H9 (cell line): ENCODE results near the gene TRMT44. TPM values are rescaled to one million over a fixed set of nuclear protein-coding genes. Genes with fewer than 3 reads are reported as not detected.

Experiments
- DNase-seq: peaks from one replicate; pipeline ENCODE4 v3.0.0-alpha.2; 2017
- H2AFZ ChIP-seq: one replicate; pipeline ENCODE4 v1.6.1; 2013; ENCODE audit warnings: mild to moderate bottlenecking, low read length, control low read depth, moderate library complexity
- H2AK5ac ChIP-seq: 2 replicates; pipeline ENCODE4 v1.6.1; 2013; ENCODE audit warnings: low read length, control low read depth, mixed read lengths; ENCODE audit not compliant: insufficient read length
- H2BK120ac ChIP-seq: one replicate; pipeline ENCODE4 v1.6.1; 2013; ENCODE audit warnings: low read depth, mild to moderate bottlenecking, low read length, control low read depth, inconsistent platforms; ENCODE audit not compliant: poor library complexity, severe bottlenecking
- H2BK12ac ChIP-seq: 2 replicates; pipeline ENCODE4 v1.6.1; 2013; ENCODE audit warnings: low read length, control low read depth, mixed read lengths, low read depth; ENCODE audit not compliant: insufficient read length
- H2BK15ac ChIP-seq: 2 replicates; pipeline ENCODE4 v1.6.1; 2013; ENCODE audit warnings: low read depth, low read length, control low read depth
- H2BK20ac ChIP-seq: one replicate; pipeline ENCODE4 v1.6.1; 2013; ENCODE audit warnings: low read depth, mild to moderate bottlenecking, low read length, control low read depth, inconsistent platforms; ENCODE audit not compliant: poor library complexity, severe bottlenecking
- H2BK5ac ChIP-seq: 2 replicates; pipeline ENCODE4 v1.6.1; 2013; ENCODE audit warnings: low read length, control low read depth, mixed read lengths; ENCODE audit not compliant: insufficient read length
- H3K14ac ChIP-seq: 2 replicates; pipeline ENCODE4 v1.6.1; 2013; ENCODE audit warnings: low read length, control low read depth; ENCODE audit not compliant: insufficient read depth
- H3K18ac ChIP-seq: 2 replicates; pipeline ENCODE4 v1.6.1; 2013; ENCODE audit warnings: low read depth, mild to moderate bottlenecking, mixed read lengths, low read length, control low read depth; ENCODE audit not compliant: insufficient read length
- H3K23ac ChIP-seq: 2 replicates; pipeline ENCODE4 v1.6.1; 2013; ENCODE audit warnings: low read length, control low read depth, mixed read lengths, low read depth; ENCODE audit not compliant: insufficient read length
- H3K23me2 ChIP-seq: 2 replicates; pipeline ENCODE4 v1.6.1; 2013; ENCODE audit warnings: low read depth, mild to moderate bottlenecking, mixed read lengths, low read length, control low read depth; ENCODE audit not compliant: insufficient read length, poor library complexity, severe bottlenecking
- H3K27ac ChIP-seq: 2 replicates; pipeline ENCODE4 v1.5.1; 2013; ENCODE audit warnings: low read length, control low read depth, mixed read lengths, low read depth; ENCODE audit not compliant: insufficient read length
- H3K27me3 ChIP-seq: 2 replicates; pipeline ENCODE4 v1.6.1; 2013; ENCODE audit warnings: low read length, control low read depth, inconsistent platforms; ENCODE audit not compliant: insufficient read depth
- H3K4ac ChIP-seq: 2 replicates; pipeline ENCODE4 v1.6.1; 2013; ENCODE audit warnings: low read depth, mild to moderate bottlenecking, control low read depth, inconsistent platforms, low read length, moderate library complexity
- H3K4me1 ChIP-seq: 2 replicates; pipeline ENCODE4 v1.6.1; 2013; ENCODE audit warnings: low read length, control low read depth, inconsistent platforms; ENCODE audit not compliant: insufficient read depth
- H3K4me2 ChIP-seq: 2 replicates; pipeline ENCODE4 v1.6.1; 2013; ENCODE audit warnings: low read length, control low read depth, mixed read lengths; ENCODE audit not compliant: insufficient read length, insufficient read depth
- H3K56ac ChIP-seq: 2 replicates; pipeline ENCODE4 v1.6.1; 2013; ENCODE audit warnings: low read depth, mild to moderate bottlenecking, mixed read lengths, low read length, control low read depth; ENCODE audit not compliant: insufficient read length
- H3K79me1 ChIP-seq: 2 replicates; pipeline ENCODE4 v1.6.1; 2013; ENCODE audit warnings: low read depth, mild to moderate bottlenecking, moderate library complexity, low read length, control low read depth, inconsistent platforms; ENCODE audit not compliant: insufficient read depth, poor library complexity, severe bottlenecking
- H3K79me2 ChIP-seq: 2 replicates; pipeline ENCODE4 v1.6.1; 2013; ENCODE audit warnings: low read length, control low read depth, inconsistent platforms; ENCODE audit not compliant: insufficient read depth
- H3K9ac ChIP-seq: 2 replicates; pipeline ENCODE4 v1.6.1; 2013; ENCODE audit warnings: low read length, control low read depth, mixed read lengths; ENCODE audit not compliant: insufficient read length; ENCODE audit errors: extremely low read depth
- H3K9me3 ChIP-seq: one replicate; pipeline ENCODE4 v1.6.1; 2013; ENCODE audit warnings: low read depth, low read length, inconsistent platforms; ENCODE audit not compliant: control insufficient read depth
- H3T11ph ChIP-seq: one replicate; pipeline ENCODE4 v1.6.1; 2013; ENCODE audit warnings: mild to moderate bottlenecking, low read length, control low read depth, inconsistent platforms
- H4K20me1 ChIP-seq: one replicate; pipeline ENCODE4 v1.6.1; 2013; ENCODE audit not compliant: control insufficient read depth, insufficient read length, insufficient read depth
- H4K5ac ChIP-seq: 2 replicates; pipeline ENCODE4 v1.6.1; 2013; ENCODE audit warnings: low read depth, mild to moderate bottlenecking, mixed read lengths, low read length, control low read depth; ENCODE audit not compliant: insufficient read length
- H4K8ac ChIP-seq: replicated peaks from 2 replicates; pipeline ENCODE4 v1.6.1; 2013; ENCODE audit warnings: low read length, control low read depth, mixed read lengths, low read depth; ENCODE audit not compliant: insufficient read length
- H4K91ac ChIP-seq: 2 replicates; pipeline ENCODE4 v1.6.1; 2013; ENCODE audit warnings: low read depth, mild to moderate bottlenecking, moderate library complexity, mixed read lengths, low read length, control low read depth; ENCODE audit not compliant: insufficient read length
- H3K27ac Mint-ChIP-seq, 3 experiments: 2 replicates in 2 of 3; 3 replicates in 1 of 3; pipeline ENCODE4 v1.8.0; 2020 to 2021; ENCODE audit warnings: mixed read lengths in 3 of 3, mild to moderate bottlenecking in 1 of 3, moderate library complexity in 1 of 3
- H3K27me3 Mint-ChIP-seq: 2 replicates; pipeline ENCODE4 v1.8.0; 2021; ENCODE audit warnings: low read depth, mild to moderate bottlenecking, moderate library complexity, mixed read lengths
- H3K36me3 Mint-ChIP-seq, 3 experiments: 2 replicates in 2 of 3; 3 replicates in 1 of 3; pipeline ENCODE4 v1.8.0; 2020 to 2021; ENCODE audit warnings: low read depth in 3 of 3, mixed read lengths in 3 of 3; ENCODE audit not compliant: insufficient read depth in 1 of 3
- H3K4me1 Mint-ChIP-seq, 2 experiments: 2 replicates each; pipeline ENCODE4 v1.8.0; 2020; ENCODE audit warnings: mixed read lengths in 2 of 2
- H3K4me3 Mint-ChIP-seq, 2 experiments: 2 replicates in 1 of 2; 3 replicates in 1 of 2; pipeline ENCODE4 v1.8.0; 2020 to 2021; ENCODE audit warnings: mild to moderate bottlenecking in 2 of 2, mixed read lengths in 2 of 2, moderate library complexity in 1 of 2
- H3K9me3 Mint-ChIP-seq, 2 experiments: 2 replicates in 1 of 2; 3 replicates in 1 of 2; pipeline ENCODE4 v1.8.0; 2020; ENCODE audit warnings: mild to moderate bottlenecking in 2 of 2, mixed read lengths in 2 of 2, moderate library complexity in 1 of 2
- CTCF ChIP-seq: fragments of 200-600 bp; sonication (generic); conservative IDR thresholded peaks from 3 replicates; pipeline ENCODE4 v1.8.0; 2021; ENCODE audit warnings: antibody characterized with exemption, mild to moderate bottlenecking
- WGBS: extraction: QIAGEN DNeasy Blood & Tissue Kit; methylation state at CpG from one replicate; pipeline ENCODE4 v1.1.7; 2013; ENCODE audit warnings: missing lambda C conversion rate, low lambda C conversion rate, mixed read lengths; ENCODE audit not compliant: insufficient read length; ENCODE audit errors: extremely low coverage; 5-methylcytosine and 5-hydroxymethylcytosine counted together
- total RNA-seq: library from RNA; stranded (reverse); gene quantifications from 2 replicates; pipeline ENCODE4 v1.2.1, GENCODE V29; 2021

Gene TRMT44
- total RNA-seq, 1 experiment from 2014 or later: 22.8 TPM

GRCh38 chr4:8401665-8402064 is 38.9 kb upstream of the TRMT44 start:
- Histone ChIP-seq H4K20me1 (no peaks in the 10 kb centered on the region), H4K5ac (no peak overlapping the region), H4K91ac (no peak overlapping the region), H2AK5ac (no peak overlapping the region), H3K23me2 (no peaks in the 10 kb centered on the region), H3K9me3 (no peaks in the 10 kb centered on the region), H3T11ph (no peak overlapping the region), H2BK12ac (no peak overlapping the region), H3K4me2 (no peak overlapping the region), H2BK20ac (no peak overlapping the region), H3K56ac (no peak overlapping the region), H3K4ac (no peak overlapping the region), H3K79me2 (no peaks in the 10 kb centered on the region), H4K8ac (no peak overlapping the region), H2BK120ac (no peak overlapping the region), H3K23ac (no peak overlapping the region), H2BK5ac (no peak overlapping the region), H3K14ac (no peak overlapping the region; the same call in 1 of the 2 replicates), H3K9ac (no peak overlapping the region), H3K18ac (no peak overlapping the region), H2BK15ac (no peak overlapping the region), H3K27me3 (no peaks in the 10 kb centered on the region), H3K79me1 (no peaks in the 10 kb centered on the region), H3K4me1 (peaks cover 3% of the 10 kb centered on the region; the same call in 1 of the 2 replicates), H2AFZ (no peak overlapping the region), H3K27ac (no peak overlapping the region)
- TF ChIP-seq CTCF: no peak
- Mint-ChIP-seq H3K4me1 (peaks cover 14 to 20% of the 10 kb centered on the region in 2 experiments), H3K27ac (0 out of 7 replicates have a peak overlapping the region, but pooled peaks of 2 of the 3 experiments have one; percentile 15 to 51), H3K9me3 (peaks cover 11 to 15% of the 10 kb centered on the region in 2 experiments), H3K36me3 (peaks cover 24 to 29% (median 25%) of the 10 kb centered on the region in 3 experiments), H3K27me3 (peaks cover 3% of the 10 kb centered on the region), H3K4me3 (no peak overlapping the region)
- no peak for DNase-seq
- no CpG with 5 or more reads among the region's 10 CpGs for WGBS
